Stimulated activated CD4-positive, alpha-beta T cell treated with anti-CD3 and anti-CD28 coated beads, Interleukin-4, amount 100 ng/mL, for 24 hours (primary cell): Measurements from ENCODE around the gene HOXA3.

Experiments used
- DNase-seq: peaks from one replicate; pipeline ENCODE4 v3.0.0-alpha.2; 2020

Gene HOXA3

GRCh38 chr7:27125986-27126394, 26.4 kb downstream of the HOXA3 start:
- DNase-seq = no peak

GRCh38 chr7:27124902-27125689, 27.3 kb downstream of the HOXA3 start:
- DNase-seq = no peak

- no peak for DNase-seq
Observed at GRCh38 chr7:27124096-27124901, 28.1 kb downstream of the HOXA3 start.

GRCh38 chr7:27123477-27124053, 28.8 kb downstream of the HOXA3 start:
- no peak for DNase-seq

GRCh38 chr7:27123007-27123476, 29.3 kb downstream of the HOXA3 start:
- no peak for DNase-seq

GRCh38 chr7:27122077-27122910, 30.1 kb downstream of the HOXA3 start:
- DNase-seq = no peak

GRCh38 chr7:27121684-27122076, 30.7 kb downstream of the HOXA3 start:
- no peak for DNase-seq

GRCh38 chr7:27119412-27119911, 32.9 kb downstream of the HOXA3 start:
- DNase-seq = no peak

- DNase-seq = no peak
Observed at GRCh38 chr7:27118580-27118979, 33.8 kb downstream of the HOXA3 start.

GRCh38 chr7:27117887-27118491, 34.4 kb downstream of the HOXA3 start:
- DNase-seq = no peak

GRCh38 chr7:27116962-27117886, 35.2 kb downstream of the HOXA3 start:
- DNase-seq = no peak

- no peak for DNase-seq
Observed at GRCh38 chr7:27116031-27116961, 36.1 kb downstream of the HOXA3 start.

- DNase-seq = no peak
Observed at GRCh38 chr7:27115221-27116026, 37.0 kb downstream of the HOXA3 start.

- DNase-seq = no peak
Observed at GRCh38 chr7:27114881-27115220, 37.5 kb downstream of the HOXA3 start.

GRCh38 chr7:27113991-27114769, 38.2 kb downstream of the HOXA3 start:
- DNase-seq = no peak

- DNase-seq = no peak
Observed at GRCh38 chr7:27112955-27113949, 39.1 kb downstream of the HOXA3 start.

- no peak for DNase-seq
Observed at GRCh38 chr7:27112361-27112760, 40.0 kb downstream of the HOXA3 start.
